ENCODE measurements around the gene GJB2. TPM values are rescaled to one million over a fixed set of nuclear protein-coding genes. Genes with fewer than 3 reads are reported as not detected.

GJB2 gene
- total RNA-seq, 3 donors from 2014 or later = 18.1 to 45.4 (median 42.9) TPM

GRCh38 chr13:20142023-20142926 is 50.5 kb downstream of the GJB2 start:
- no peak for ATAC-seq
- no peak overlapping the region for H3K4me3 ChIP-seq

DNA sequence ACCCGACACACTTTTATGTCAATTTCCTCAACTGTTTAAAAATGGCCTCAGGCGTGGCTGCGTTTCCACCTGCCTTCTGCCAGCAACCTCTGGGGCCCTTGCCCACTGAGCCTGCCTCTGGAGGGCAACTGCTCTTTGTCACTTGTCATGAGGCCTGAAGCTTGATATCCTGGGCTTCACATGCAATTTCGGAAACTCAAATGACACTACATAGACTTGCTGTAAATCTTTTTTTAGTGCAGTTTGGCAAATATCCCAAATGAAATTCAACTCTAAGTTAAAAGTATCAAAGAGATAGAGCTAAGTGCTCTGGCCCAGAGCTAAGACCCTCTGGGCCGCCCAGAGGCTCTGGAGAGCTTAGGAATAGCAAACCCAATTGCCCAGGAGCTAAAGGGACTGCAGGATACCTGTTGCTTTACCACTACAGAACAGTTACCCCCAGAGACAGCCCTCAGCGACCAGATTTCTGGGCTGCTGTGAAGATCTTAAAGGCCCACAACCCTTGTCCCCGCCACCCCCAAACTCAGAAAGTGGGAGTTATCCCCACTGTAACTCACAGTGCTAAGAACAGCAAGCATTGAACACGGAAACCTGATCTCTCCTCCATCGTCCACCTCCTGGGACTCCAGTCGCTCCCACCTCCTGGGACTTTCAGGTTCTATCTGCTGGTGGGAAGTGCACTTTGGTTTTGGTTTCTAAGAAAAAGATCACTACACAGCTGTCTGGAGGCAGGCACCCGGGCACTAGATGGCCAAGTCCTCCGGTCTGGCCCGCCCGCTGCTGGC is 51.3 kb downstream of the GJB2 start:
- TF ChIP-seq, protein P1, sequence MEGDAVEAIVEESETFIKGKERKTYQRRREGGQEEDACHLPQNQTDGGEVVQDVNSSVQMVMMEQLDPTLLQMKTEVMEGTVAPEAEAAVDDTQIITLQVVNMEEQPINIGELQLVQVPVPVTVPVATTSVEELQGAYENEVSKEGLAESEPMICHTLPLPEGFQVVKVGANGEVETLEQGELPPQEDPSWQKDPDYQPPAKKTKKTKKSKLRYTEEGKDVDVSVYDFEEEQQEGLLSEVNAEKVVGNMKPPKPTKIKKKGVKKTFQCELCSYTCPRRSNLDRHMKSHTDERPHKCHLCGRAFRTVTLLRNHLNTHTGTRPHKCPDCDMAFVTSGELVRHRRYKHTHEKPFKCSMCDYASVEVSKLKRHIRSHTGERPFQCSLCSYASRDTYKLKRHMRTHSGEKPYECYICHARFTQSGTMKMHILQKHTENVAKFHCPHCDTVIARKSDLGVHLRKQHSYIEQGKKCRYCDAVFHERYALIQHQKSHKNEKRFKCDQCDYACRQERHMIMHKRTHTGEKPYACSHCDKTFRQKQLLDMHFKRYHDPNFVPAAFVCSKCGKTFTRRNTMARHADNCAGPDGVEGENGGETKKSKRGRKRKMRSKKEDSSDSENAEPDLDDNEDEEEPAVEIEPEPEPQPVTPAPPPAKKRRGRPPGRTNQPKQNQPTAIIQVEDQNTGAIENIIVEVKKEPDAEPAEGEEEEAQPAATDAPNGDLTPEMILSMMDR (IDR thresholded peaks at IDR 0.05) = no peak
- no peak for ATAC-seq
- DNase-seq = no peak
- H3K4me3 ChIP-seq = no peak overlapping the region
- intact Hi-C loops (cut with DNase I, micrococcal nuclease) = no loop called here
- no peaks in the 10 kb centered on the region for H3K9me3 ChIP-seq
- H3K4me1 ChIP-seq (ENCODE audit: low read depth) = no peaks in the 10 kb centered on the region
- H3K36me3 ChIP-seq (ENCODE audit: low read depth) = no peaks in the 10 kb centered on the region

More at GRCh38 chr13:20142023-20142926, 50.5 kb downstream of the GJB2 start:
- no peaks in the 10 kb centered on the region for H3K36me3 ChIP-seq (ENCODE audit: low read depth)
- TF ChIP-seq, protein P1 (IDR thresholded peaks at IDR 0.05) = no peak
- no peak for DNase-seq
- intact Hi-C loops (cut with DNase I, micrococcal nuclease) = no loop called here
- no peaks in the 10 kb centered on the region for H3K9me3 ChIP-seq
- no peaks in the 10 kb centered on the region for H3K4me1 ChIP-seq (ENCODE audit: low read depth)

DNA sequence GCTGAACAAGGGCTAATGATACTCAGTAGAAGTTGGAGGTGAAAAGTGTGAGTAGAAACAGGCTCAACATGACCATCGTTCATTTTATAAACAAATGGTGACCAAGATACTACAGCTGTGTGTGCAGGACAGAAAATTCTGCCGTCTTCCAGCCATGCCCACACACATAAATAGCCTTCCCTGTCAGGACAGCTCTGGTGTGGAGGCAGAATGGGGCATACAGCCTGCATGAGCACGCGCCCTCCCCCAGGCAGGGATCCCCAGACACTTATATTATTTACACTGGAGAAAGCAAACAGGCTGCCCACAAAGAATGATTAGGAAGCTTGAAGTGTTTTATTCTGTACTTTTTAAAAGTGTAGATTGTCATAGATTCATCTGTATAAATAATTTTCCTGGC is 52.3 kb downstream of the GJB2 start:
- no peak for ATAC-seq
- TF ChIP-seq, protein P1 (IDR thresholded peaks at IDR 0.05) = no peak

GRCh38 chr13:20137875-20138274 is 54.9 kb downstream of the GJB2 start:
- TF ChIP-seq, protein P1 (IDR thresholded peaks at IDR 0.05) = no peak
- no peak for ATAC-seq

More for the DNA sequence above, 52.3 kb downstream of the GJB2 start:
- H3K4me3 ChIP-seq = no peak overlapping the region
- no peaks in the 10 kb centered on the region for H3K9me3 ChIP-seq
- no peaks in the 10 kb centered on the region for H3K4me1 ChIP-seq (ENCODE audit: low read depth)
- DNase-seq = no peak
- intact Hi-C loops (cut with DNase I, micrococcal nuclease) = no loop called here
- H3K36me3 ChIP-seq (ENCODE audit: low read depth) = no peaks in the 10 kb centered on the region

More at GRCh38 chr13:20137875-20138274, 54.9 kb downstream of the GJB2 start:
- intact Hi-C loops (cut with DNase I, micrococcal nuclease) = no loop called here
- H3K4me1 ChIP-seq (ENCODE audit: low read depth) = no peaks in the 10 kb centered on the region
- H3K36me3 ChIP-seq (ENCODE audit: low read depth) = no peaks in the 10 kb centered on the region
- H3K9me3 ChIP-seq = no peaks in the 10 kb centered on the region
- no peak overlapping the region for H3K4me3 ChIP-seq
- DNase-seq = no peak

Other genes with a start within 250 kb of the GJB2 start
- gene ZMYM2, start 234.2 kb downstream of the GJB2 start, total RNA-seq = 10 to 100 TPM; 58.9 to 85.1 (median 70.3) TPM
- not detected for gene GJA3, start 31.9 kb downstream of the GJB2 start, total RNA-seq
- gene GJB6, start 39.4 kb upstream of the GJB2 start, total RNA-seq = not detected

Data from mucosa of descending colon (tissue), 3 donors.